GM19372 (cell line): ENCODE measurements around the gene SEMA4D.

ENCODE experiments used
- ATAC-seq: cut with Tn5 transposase; IDR thresholded peaks from one replicate; pipeline ENCODE4 v1.9.1; 2021; ENCODE audit warnings: mild to moderate bottlenecking, low read depth, moderate library complexity; ENCODE audit not compliant: unreplicated experiment

The SEMA4D gene

GRCh38 chr9:89418882-89419640 lies 78.9 kb downstream of the SEMA4D start:
- peak; percentile 80 for ATAC-seq

GRCh38 chr9:89418474-89418845 lies 79.5 kb downstream of the SEMA4D start:
- ATAC-seq = no peak

GRCh38 chr9:89417832-89418473 lies 80.0 kb downstream of the SEMA4D start:
- no peak for ATAC-seq

GRCh38 chr9:89414670-89415324 lies 83.1 kb downstream of the SEMA4D start:
- no peak for ATAC-seq

- ATAC-seq = no peak
Observed at GRCh38 chr9:89413963-89414638, 83.8 kb downstream of the SEMA4D start.

- no peak for ATAC-seq
Observed at GRCh38 chr9:89412951-89413350, 85.0 kb downstream of the SEMA4D start.

- no peak for ATAC-seq
Observed at GRCh38 chr9:89412541-89412940, 85.4 kb downstream of the SEMA4D start.

GRCh38 chr9:89411759-89412158 lies 86.2 kb downstream of the SEMA4D start:
- no peak for ATAC-seq

- no peak for ATAC-seq
Observed at GRCh38 chr9:89410641-89411350, 87.1 kb downstream of the SEMA4D start.

- no peak for ATAC-seq
Observed at GRCh38 chr9:89410022-89410421, 87.9 kb downstream of the SEMA4D start.

- no peak for ATAC-seq
Observed at GRCh38 chr9:89409466-89409865, 88.4 kb downstream of the SEMA4D start.

GRCh38 chr9:89408628-89409101 lies 89.2 kb downstream of the SEMA4D start:
- ATAC-seq = no peak

GRCh38 chr9:89407070-89407469 lies 90.8 kb downstream of the SEMA4D start:
- no peak for ATAC-seq

GRCh38 chr9:89405826-89406225 lies 92.1 kb downstream of the SEMA4D start:
- peak; percentile 60 for ATAC-seq

- ATAC-seq = no peak
Observed at GRCh38 chr9:89404074-89404473, 93.8 kb downstream of the SEMA4D start.

- no peak for ATAC-seq
Observed at GRCh38 chr9:89402695-89403427, 95.1 kb downstream of the SEMA4D start.

GRCh38 chr9:89400403-89401116 lies 97.4 kb downstream of the SEMA4D start:
- ATAC-seq = peak; percentile 83

GRCh38 chr9:89398621-89399020 lies 99.3 kb downstream of the SEMA4D start:
- no peak for ATAC-seq

GRCh38 chr9:89397471-89397870 lies 100.4 kb downstream of the SEMA4D start:
- ATAC-seq = no peak
